ENCODE results near the gene STEEP1. TPM values are rescaled to one million over a fixed set of nuclear protein-coding genes. Genes with fewer than 3 reads are reported as not detected.

The STEEP1 gene
- total RNA-seq, 1 experiment from 2014 or later: 29.2 TPM

GRCh38 chrX:119502727-119503483, 62.3 kb downstream of the STEEP1 start:
- no peaks in the 10 kb centered on the region for H3K9me3 ChIP-seq
- H3K27me3 ChIP-seq (replicated peaks; ENCODE audit: control insufficient read depth, insufficient read depth, low read length): no peaks in the 10 kb centered on the region
- H3K36me3 ChIP-seq (ENCODE audit: control insufficient read depth, insufficient read depth, low read length): no peaks in the 10 kb centered on the region
- H3K4me1 Mint-ChIP-seq (ENCODE audit: low read depth, unreplicated experiment): no peaks in the 10 kb centered on the region
- H3K9me3 Mint-ChIP-seq (ENCODE audit: unreplicated experiment): no peaks in the 10 kb centered on the region
- H3K4me3 Mint-ChIP-seq (ENCODE audit: unreplicated experiment): no peak overlapping the region
- no peaks in the 10 kb centered on the region for H3K27me3 Mint-ChIP-seq (ENCODE audit: insufficient read depth, unreplicated experiment)
- TF ChIP-seq, protein P1, sequence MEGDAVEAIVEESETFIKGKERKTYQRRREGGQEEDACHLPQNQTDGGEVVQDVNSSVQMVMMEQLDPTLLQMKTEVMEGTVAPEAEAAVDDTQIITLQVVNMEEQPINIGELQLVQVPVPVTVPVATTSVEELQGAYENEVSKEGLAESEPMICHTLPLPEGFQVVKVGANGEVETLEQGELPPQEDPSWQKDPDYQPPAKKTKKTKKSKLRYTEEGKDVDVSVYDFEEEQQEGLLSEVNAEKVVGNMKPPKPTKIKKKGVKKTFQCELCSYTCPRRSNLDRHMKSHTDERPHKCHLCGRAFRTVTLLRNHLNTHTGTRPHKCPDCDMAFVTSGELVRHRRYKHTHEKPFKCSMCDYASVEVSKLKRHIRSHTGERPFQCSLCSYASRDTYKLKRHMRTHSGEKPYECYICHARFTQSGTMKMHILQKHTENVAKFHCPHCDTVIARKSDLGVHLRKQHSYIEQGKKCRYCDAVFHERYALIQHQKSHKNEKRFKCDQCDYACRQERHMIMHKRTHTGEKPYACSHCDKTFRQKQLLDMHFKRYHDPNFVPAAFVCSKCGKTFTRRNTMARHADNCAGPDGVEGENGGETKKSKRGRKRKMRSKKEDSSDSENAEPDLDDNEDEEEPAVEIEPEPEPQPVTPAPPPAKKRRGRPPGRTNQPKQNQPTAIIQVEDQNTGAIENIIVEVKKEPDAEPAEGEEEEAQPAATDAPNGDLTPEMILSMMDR (IDR thresholded peaks at IDR 0.05; ENCODE audit: insufficient read depth in 1 of 2, low read depth in 1 of 2, low read length in 1 of 2, severe bottlenecking in 1 of 2, unreplicated experiment in 1 of 2): no peak
- no peak overlapping the region for H3K4me3 ChIP-seq (ENCODE audit: low read depth, low read length)
- H3K36me3 Mint-ChIP-seq (ENCODE audit: insufficient read depth, unreplicated experiment): no peaks in the 10 kb centered on the region
- no peak overlapping the region for H3K27ac Mint-ChIP-seq (ENCODE audit: unreplicated experiment)
- no peak for DNase-seq
- H3K4me1 ChIP-seq: no peaks in the 10 kb centered on the region
- CTCF ChIA-PET: interaction anchor here (1.2 kb wide), 1 partner anchor 10 kb away, joined by 7 read pairs; no protein-coding TSS in a partner anchor
- POLR2A ChIA-PET: interaction anchor here (0.7 kb wide), 1 partner anchor 103 kb away, joined by 3 read pairs; the partner anchor contains the start of gene NKRF
- intact Hi-C loops (cut with micrococcal nuclease; ENCODE audit: unreplicated experiment): no loop called here
- BruUV-seq (replicated peaks): no TSS peak

- H3K4me1 ChIP-seq: no peaks in the 10 kb centered on the region; the same call in 1 of the 2 replicates
Measured at GRCh38 chrX:119501511-119502148, 63.6 kb downstream of the STEEP1 start.

GRCh38 chrX:119500061-119500800, 65.0 kb downstream of the STEEP1 start:
- Histone ChIP-seq H3K27me3 (replicated peaks; ENCODE audit: control insufficient read depth, insufficient read depth, low read length) (no peaks in the 10 kb centered on the region), H3K4me1 (peaks cover 12% of the 10 kb centered on the region), H3K9me3 (no peaks in the 10 kb centered on the region), H3K36me3 (ENCODE audit: control insufficient read depth, insufficient read depth, low read length) (no peaks in the 10 kb centered on the region), H3K4me3 (ENCODE audit: low read depth, low read length) (no peak overlapping the region)
- intact Hi-C loops (cut with micrococcal nuclease; ENCODE audit: unreplicated experiment): no loop called here
- ChIA-PET CTCF (no interaction called here), POLR2A (no interaction called here)
- Mint-ChIP-seq H3K27ac (ENCODE audit: unreplicated experiment) (no peak overlapping the region), H3K4me3 (ENCODE audit: unreplicated experiment) (no peak overlapping the region), H3K36me3 (ENCODE audit: insufficient read depth, unreplicated experiment) (no peaks in the 10 kb centered on the region), H3K4me1 (ENCODE audit: low read depth, unreplicated experiment) (peaks cover 15% of the 10 kb centered on the region), H3K9me3 (ENCODE audit: unreplicated experiment) (no peaks in the 10 kb centered on the region), H3K27me3 (ENCODE audit: insufficient read depth, unreplicated experiment) (no peaks in the 10 kb centered on the region)
- TF ChIP-seq, protein P1 (IDR thresholded peaks at IDR 0.05; ENCODE audit: insufficient read depth in 1 of 2, low read depth in 1 of 2, low read length in 1 of 2, severe bottlenecking in 1 of 2, unreplicated experiment in 1 of 2): no peak
- DNase-seq: no peak
- no TSS peak for BruUV-seq (replicated peaks)

More at GRCh38 chrX:119501511-119502148, 63.6 kb downstream of the STEEP1 start:
- Histone ChIP-seq H3K27me3 (replicated peaks; ENCODE audit: control insufficient read depth, insufficient read depth, low read length) (no peaks in the 10 kb centered on the region), H3K4me3 (ENCODE audit: low read depth, low read length) (no peak overlapping the region), H3K9me3 (no peaks in the 10 kb centered on the region), H3K36me3 (ENCODE audit: control insufficient read depth, insufficient read depth, low read length) (no peaks in the 10 kb centered on the region)
- H3K27ac Mint-ChIP-seq (ENCODE audit: unreplicated experiment): no peak overlapping the region
- no peaks in the 10 kb centered on the region for H3K27me3 Mint-ChIP-seq (ENCODE audit: insufficient read depth, unreplicated experiment)
- intact Hi-C loops (cut with micrococcal nuclease; ENCODE audit: unreplicated experiment): no loop called here
- H3K36me3 Mint-ChIP-seq (ENCODE audit: insufficient read depth, unreplicated experiment): no peaks in the 10 kb centered on the region
- DNase-seq: no peak
- ChIA-PET CTCF (no interaction called here), POLR2A (no interaction called here)
- TF ChIP-seq, protein P1 (IDR thresholded peaks at IDR 0.05; ENCODE audit: insufficient read depth in 1 of 2, low read depth in 1 of 2, low read length in 1 of 2, severe bottlenecking in 1 of 2, unreplicated experiment in 1 of 2): no peak
- no peaks in the 10 kb centered on the region for H3K9me3 Mint-ChIP-seq (ENCODE audit: unreplicated experiment)
- no peak overlapping the region for H3K4me3 Mint-ChIP-seq (ENCODE audit: unreplicated experiment)
- no TSS peak for BruUV-seq (replicated peaks)
- H3K4me1 Mint-ChIP-seq (ENCODE audit: low read depth, unreplicated experiment): peaks cover 2% of the 10 kb centered on the region
